ENCODE measurements around the gene IL4.

IL4 gene

DNA sequence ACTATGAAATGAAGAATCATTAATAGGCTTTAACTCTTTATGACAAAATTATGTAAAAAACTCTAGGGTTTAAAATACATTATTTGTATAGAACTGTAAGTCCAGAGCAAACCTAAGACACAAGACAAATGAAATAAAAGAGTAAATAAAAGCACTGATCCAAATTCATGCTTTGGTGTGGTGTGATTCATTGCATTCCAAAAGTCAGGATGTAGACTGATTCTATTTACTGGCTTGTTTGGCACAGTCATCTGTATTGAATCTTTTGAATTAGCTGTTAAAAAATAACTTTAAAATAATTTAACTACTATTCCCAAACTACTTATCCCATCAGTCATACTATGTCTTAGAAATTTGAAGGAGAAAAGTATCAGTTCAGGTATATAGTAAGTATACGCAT is 31.1 kb downstream of the IL4 start:
- DNase-seq, result no peak

DNA sequence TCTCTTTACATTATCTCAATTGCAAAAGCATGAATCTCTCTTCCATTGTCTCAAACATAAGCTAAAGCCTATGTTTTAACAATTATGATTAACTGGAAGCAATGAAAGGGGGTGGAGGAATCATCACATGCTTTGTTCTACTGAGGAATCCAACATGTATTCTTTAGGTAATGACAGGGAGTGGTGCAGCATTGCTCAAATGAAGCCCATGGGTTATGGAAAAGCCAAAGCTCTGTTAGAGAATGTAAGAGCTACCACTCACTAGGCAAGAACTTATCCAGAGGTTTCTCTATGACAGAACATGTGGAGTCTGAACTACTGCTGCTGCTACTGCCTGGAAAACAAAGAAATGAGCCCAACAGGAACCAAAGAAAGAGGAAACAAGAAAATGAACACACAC is 34.9 kb downstream of the IL4 start:
- DNase-seq, result no peak

DNA sequence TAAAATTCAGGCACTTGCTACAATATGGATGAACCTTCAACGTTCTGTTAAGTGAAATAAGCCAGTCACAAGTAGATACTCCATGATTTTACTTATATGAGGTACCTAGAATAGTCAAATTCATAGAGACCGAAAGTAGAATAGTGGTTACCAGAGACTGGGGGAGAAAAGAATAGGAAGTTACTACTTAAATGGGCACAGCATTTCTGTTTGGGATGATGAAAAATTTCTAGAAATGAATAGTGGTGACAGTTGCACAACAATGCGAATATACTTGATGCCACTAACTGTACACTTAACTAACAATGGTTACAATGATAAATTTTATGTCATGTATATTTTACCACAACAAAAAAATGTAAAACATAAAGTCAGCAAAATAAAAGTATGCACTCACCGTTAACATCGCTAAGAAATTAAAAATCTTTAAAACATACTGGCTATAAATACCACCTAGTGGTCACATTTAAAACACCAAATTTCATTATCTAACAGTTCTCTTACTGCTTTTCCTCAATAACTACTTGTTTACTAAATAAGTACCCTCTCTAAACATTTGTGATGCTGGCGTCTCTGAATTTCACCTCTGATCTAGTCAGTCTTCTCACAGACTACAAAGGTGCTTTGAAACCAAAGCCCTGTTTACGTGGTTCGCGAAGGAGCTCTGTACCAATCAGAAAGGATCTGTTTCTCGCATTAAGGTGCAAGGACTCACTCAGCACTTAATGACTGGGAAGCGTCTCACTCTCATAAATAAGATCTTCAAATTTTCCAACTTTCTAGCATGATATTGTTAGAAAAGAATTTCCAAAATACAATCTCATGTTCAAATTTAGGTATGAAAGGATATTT is 40.9 kb downstream of the IL4 start:
- DNase-seq, result no peak

DNA sequence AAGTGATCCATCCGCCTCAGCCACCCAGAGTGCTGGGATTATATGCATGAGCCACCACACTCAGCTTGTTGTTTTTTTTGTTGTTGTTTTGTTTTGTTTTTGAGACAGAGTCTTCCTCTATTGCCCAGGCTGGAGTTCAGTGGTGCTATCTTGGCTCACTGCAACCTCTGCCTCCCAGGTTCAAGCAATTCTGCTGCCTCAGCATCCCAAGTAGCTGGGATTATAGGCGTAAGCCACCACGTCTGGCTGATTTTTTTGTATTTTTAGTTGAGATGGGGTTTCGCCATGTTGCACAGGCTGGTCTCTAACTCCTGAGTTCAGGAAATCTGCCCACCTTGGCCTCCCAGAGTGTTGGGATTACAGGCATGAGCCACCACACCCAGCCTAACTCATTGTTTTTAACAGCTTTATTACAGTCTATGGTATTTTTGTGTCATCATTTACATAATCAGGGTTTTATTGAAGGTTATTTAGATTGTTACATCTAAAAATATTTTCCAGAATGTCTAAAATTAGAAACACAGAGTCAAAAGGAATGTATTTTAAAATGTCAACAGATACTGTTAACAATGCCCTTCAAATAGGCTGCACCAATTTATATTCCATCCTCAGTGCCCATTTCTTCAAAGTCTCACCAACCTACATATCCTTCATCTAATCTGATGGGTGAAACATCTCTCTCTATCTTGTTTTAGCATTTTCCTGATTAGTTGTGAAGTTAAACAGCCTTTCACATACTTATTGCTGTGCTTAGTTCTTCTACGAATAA is 44.9 kb downstream of the IL4 start:
- DNase-seq, result no peak

DNA sequence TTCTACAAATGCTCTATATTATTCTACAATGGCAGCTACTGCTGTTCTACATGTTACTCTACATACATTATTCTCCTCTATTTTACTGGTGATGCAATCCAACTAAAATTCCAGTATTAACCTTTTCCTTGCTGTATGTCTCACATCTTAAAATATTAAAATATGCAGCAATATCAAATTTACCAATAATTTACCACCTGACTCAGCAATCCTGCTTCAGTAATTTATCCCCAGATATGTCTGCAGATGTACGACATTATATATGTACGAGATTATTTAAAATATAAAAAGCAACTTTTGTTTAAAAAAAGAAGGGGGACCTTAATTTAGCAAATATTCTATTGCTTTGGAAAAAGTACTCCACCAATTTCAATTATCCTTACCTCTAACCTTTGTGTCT is 52.0 kb downstream of the IL4 start:
- no peak for DNase-seq

DNA sequence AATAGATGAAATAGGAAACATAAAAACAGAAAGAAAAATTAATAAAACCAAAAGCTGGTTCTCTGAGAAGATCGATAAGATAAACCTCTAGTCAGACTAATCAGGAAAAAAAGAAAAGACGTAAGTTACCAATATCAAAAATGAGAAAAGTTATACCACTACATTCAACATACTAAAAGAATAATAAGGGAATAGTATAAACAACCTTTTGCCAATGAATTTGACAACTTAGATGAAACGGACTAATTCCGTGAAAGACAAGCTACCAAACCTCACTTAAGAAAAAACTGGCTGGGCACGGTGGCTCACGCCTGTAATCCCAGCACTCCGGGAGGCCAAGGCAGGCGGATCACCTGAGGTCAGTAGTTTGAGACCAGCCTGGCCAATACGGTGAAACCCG is 56.1 kb downstream of the IL4 start:
- no peak for DNase-seq
